GM21360 (cell line): Measurements from ENCODE around the gene DTWD1.
"Not testable (repeated sequence)": the region's sequence is repeated elsewhere in the genome, so short reads cannot be mapped to it uniquely, and the experiment has no call there.

Experiments
- ATAC-seq: cut with Tn5 transposase; IDR thresholded peaks from one replicate; pipeline ENCODE4 v1.9.1; 2021; ENCODE audit warnings: mild to moderate bottlenecking, moderate library complexity; ENCODE audit not compliant: unreplicated experiment

The DTWD1 gene

GRCh38 chr15:49645941-49646340 is 25.1 kb downstream of the DTWD1 start:
- ATAC-seq = no peak

DNA sequence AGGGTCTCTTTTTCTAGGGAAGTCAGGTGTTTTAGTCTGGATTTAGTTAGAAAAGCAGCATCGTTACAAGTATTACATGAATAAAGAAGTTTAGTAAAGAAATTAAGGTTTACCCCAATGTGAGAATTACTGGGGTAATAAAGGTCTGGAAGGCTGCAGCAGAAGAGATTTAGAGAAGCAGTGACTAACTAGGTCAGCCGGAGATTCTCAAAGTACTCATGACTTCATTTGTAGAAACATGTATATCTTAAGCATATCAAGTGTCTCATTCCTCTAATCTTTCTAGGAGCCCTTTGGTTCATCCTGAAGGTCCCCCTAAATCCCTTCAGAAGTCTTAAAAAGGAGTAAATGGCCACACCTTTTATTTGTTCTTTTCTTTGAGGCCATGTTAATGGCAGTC is 26.0 kb downstream of the DTWD1 start:
- ATAC-seq = no peak

GRCh38 chr15:49649987-49650386 is 29.1 kb downstream of the DTWD1 start:
- ATAC-seq = no peak

DNA sequence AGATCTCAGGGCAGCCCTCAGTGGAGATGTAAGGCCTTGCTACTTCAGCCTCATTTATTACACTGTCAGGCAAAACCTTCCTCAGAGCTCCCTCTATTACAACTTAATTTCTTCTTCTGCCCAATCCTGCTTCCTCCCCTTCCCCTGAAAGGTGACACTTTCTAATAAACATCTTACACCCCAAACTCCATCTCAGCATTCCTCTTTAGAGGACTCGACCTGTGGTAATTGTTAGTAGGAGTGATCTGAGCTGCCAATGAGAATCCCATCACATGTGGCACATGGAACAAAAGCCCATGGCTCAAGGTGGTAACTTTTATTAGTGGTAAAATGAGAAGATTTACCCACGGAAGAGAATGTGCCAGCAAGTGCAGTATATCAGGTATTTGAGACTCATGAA is 29.8 kb downstream of the DTWD1 start:
- ATAC-seq = no peak

DNA sequence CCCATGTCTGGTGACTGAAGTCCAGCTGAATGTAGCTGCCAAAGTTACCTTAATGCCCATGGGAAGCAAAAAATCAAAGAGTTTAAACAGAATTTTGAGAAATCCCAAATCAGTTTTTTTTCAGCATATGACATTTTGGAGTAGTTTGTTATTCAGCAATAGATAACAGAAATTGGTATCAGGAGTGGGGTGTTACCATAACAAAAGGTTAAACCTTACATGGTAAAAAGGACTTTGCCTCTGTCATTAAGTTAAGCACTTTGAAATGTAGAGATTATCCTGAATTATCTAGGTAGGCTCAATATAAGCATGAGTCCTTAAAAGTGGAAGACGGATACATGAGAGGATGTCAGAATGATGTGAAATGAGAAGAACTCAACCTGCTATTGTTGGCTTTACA is 32.1 kb downstream of the DTWD1 start:
- no peak for ATAC-seq

DNA sequence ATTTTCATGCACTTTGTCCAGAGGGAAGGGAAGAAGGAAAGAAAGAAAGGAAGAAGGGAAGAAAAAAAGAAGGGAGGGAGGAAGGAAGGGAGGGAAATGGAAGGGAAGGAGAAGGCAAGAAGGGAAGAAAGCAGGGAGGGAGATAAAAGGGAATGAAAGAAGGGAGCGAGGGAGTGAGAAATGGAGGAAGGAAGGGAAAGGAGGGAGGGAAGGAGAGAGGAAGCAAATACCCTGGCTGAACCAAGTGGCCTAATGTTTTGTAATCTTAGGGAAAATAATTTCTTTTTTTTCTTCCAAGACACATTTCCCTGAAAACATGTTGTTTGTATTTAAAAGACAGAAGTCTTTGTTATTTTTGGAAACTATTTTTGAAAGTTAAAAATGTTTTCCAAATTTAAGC is 35.9 kb downstream of the DTWD1 start:
- no peak for ATAC-seq

DNA sequence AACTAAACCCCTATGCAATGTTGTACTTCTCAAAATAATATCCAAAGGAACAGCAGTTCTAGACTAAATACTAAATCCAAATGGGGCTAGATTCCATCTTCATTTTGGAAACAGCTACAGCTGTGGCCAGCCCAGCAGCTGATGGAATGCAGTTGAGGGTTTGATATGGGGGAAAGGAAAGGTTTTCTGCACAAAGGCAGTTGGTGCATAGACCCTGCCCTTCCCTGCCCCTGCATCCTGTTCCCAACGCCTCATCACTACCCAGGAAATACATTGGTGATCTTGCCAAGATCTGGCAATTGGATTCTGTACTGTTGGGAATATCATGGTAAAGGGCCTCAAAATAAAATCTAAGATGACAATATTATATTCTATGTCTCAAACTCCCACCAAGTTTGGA is 43.9 kb downstream of the DTWD1 start:
- no peak for ATAC-seq

DNA sequence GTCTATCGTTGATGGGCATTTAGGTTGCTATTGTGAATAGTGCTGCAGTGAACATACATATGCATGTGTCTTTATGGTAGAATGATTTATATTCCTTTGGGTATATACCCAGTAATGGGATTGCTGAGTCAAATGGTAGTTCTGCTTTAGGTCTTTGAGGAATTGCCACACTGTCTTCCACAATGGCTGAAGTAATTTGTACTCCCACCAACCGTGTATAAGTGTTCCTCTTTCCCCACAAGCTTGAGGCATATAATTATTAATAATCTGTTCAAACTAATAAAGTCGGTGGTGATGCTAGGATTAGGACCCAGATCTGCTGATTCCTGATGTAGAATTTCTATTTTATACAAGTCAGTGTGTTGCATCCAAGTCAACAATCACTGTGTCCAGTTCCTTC is 45.6 kb downstream of the DTWD1 start:
- ATAC-seq = not testable (repeated sequence)

- ATAC-seq = no peak
Observed at GRCh38 chr15:49669288-49669687, 48.4 kb downstream of the DTWD1 start.

DNA sequence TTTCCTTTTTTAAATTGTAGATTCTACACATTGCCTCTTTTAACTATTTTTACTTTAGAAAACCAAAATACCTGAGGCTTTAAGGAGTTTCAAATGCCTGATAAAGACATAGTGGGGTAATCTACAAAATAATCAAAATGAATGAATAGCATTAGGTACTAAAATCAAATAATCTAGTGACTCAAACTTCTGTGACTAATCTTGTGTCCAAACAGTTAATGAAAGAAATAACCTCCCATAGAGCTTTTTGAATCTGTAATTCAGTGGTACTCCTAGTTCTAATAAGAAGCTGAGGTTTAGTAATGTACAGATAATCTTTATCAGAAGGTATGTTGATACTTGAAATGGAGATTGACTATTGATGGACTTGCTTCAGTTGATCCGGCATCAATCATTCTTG is 53.0 kb downstream of the DTWD1 start:
- no peak for ATAC-seq

- no peak for ATAC-seq
Observed at GRCh38 chr15:49674370-49674769, 53.5 kb downstream of the DTWD1 start.

DNA sequence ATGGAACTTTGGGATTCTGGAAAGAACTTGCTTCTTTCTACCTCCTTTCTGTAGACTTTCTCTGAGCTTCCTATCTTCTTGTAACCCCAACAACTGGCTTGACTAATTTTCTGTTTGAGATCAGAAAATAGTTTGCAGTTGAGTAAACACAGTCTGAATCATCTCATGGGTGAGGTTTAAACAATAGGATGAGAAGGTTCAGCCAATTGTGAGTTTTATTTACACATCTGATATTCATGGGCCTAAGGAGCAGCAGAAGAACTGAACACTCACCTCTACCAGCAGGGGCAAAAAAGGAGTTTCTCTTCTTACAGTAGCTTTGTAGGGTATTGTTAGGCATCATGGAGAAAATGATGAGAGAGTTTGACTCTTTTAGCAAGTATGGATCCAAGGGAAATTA is 54.2 kb downstream of the DTWD1 start:
- ATAC-seq = no peak

DNA sequence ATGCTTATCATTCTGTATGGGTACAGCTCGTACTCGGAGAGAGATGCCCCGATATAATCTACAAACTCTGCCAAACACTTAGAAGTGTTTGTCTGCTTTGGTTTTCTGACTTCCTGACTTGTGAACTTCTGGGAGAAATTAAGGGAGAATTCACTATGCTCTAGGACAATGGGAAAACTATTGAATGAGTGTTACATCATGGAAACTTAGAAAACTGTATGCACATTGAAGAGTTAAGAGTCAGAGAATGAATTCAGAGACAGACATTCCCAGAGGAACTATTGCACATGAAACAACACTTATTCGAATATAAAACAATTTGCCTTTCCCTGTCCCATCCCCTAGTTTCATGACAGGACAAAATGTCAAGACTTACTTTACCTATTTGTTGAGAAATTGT is 57.8 kb downstream of the DTWD1 start:
- ATAC-seq = no peak

DNA sequence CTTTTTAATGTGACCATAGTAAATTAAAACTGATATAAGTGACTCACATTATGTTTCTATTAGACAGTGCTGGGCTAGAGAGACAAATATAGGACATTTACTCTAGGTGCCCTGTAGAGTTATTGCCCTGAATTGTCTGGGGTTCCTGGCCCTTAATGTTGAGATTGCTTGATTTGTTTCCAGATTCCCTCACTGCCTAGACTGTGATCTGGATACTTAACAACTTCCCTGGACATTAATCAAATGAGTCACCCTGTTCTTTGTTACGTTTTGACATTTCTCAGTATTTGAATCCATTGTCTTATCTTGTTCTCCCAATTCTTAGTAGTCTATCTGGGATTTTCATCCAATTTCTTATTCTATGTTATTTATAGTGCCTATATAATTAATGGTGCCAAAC is 65.8 kb downstream of the DTWD1 start:
- no peak for ATAC-seq

DNA sequence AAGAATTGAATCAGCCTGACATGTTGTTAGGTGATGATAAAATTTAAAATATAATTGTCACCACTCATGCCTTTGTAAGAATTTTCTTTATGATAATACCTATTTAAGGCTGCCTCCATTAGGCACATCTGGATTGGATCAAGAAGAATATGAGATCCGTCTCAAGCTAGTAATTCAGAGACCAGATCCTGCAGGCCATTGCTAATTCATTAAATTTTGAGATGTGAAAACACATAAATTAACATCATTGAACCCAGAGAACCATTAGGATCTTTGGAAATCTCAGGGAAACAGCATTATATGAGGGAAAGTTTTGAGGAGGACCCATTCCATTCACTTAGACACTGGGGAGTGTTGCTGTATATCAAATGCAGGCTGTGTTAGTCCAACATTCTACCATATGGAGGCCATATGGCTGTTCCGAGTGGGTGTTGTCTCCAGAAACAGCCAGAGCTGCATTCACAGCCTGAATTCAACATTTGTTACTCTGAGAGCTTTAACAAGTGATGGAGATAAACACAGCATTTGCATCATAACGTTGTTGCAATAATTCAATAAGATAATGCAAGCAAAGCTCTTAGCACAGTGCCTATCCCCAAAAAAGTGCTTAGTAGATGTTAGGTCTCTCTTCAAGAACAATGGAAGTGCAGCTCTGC is 67.4 kb downstream of the DTWD1 start:
- no peak for ATAC-seq

GRCh38 chr15:49692514-49693090 is 71.8 kb downstream of the DTWD1 start:
- ATAC-seq = no peak

GRCh38 chr15:49693498-49693897 is 72.7 kb downstream of the DTWD1 start:
- ATAC-seq = no peak

DNA sequence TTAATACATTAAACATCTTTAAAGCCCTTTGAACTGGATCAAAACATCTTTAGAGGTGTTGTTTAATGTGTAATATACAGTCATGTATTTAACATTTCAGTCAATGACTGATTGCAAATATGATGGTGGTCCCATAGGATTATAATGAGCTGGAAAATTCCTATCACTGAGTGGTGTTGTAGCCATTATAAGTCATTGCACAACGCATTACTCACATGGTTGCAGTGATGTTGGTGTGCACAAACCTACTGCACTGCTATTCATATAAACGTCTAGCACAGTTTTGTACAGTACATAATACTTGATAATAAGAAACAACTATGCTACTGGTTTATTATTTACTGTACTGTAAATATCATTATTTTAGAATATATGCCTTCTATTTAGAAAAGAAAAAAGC is 75.6 kb downstream of the DTWD1 start:
- ATAC-seq = no peak

DNA sequence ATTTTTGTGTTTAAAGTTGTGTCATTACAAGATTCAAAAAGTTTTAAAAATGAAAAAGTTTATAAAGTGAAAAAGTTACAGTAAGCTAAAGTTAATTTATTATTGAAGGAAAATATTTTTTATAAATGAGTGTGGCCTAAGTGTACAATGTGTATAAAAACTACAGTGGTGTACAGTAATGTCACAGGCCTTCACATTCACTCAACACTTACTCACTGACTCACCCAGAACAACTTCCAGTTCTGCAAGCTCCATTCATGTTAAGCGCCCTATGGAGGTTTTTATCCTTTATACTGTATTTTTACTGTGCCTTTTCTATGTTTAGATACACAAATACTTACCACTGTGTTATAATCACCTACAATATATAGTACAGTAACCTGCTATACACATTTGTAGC is 76.3 kb downstream of the DTWD1 start:
- ATAC-seq = no peak

- ATAC-seq = not testable (repeated sequence)
Observed at GRCh38 chr15:49702982-49703381, 82.1 kb downstream of the DTWD1 start.
